ENCODE results near the gene IRX2.

IRX2 gene

DNA sequence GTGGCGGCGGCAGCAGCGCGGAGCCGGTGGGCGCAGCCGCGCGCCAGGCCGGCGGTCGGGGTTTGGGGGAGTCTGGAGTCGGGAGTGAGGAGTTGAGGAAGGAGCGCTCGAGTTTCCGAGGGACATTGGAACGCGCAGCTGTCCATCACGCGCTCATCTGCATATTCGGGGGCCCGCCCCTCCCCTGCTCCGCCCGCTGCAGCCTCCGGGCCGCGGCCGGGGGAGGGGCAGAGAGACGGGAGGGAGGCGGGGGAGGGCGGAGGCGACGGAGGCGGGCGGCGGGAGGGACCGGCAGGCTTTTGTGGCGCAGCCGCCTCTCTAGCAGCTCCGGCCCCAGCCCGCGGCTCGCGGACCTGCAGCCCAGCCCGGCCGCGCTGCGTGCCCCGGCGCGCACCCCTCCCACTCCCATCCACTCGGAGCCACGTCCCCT, at the start of gene IRX2:
Gene IRX2, minus strand, starts transcription at position 86 of the 430 bp plus-strand sequence. CDS start 264 bp downstream, outside the sequence.
- FAIRE-seq: no peak

DNA sequence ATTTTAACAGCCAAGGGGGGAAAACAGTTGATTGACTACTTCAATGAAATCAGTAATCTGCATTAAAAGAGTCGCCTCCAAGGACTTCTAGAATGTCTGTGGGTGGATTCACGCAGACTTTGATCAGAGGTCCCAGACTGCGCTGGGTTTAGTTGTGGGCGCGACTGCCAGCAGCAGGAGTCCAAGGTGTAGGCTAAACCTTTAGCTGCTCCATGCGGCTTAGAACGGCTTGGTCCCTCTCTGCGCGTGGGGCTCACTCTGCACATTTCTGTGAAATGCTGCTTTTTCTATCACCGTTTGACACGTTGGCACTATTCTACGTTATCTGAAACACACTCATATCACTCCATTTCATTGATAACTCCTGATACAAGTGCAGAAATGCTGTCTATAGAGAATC, 48.6 kb upstream of the IRX2 start:
- no peak for FAIRE-seq

DNA sequence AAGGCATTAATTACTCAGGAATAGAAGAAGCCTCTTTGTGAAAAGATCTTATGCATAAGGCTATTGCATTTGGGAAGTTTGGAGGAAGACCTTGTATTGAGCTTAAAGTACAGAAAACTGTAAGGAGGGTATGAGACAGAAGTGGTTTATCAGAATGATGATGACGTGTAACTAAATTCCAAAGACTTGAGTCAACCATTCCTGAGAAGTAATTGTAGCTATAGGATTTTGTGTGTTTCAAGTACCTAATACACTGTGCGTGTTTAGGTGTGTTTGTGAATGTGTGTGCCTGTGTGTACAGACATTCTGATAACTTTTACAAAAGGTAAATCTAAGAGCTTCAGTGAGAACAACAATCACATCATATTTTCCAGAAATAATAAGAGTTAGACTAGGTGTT, 46.5 kb upstream of the IRX2 start:
- no peak for FAIRE-seq

DNA sequence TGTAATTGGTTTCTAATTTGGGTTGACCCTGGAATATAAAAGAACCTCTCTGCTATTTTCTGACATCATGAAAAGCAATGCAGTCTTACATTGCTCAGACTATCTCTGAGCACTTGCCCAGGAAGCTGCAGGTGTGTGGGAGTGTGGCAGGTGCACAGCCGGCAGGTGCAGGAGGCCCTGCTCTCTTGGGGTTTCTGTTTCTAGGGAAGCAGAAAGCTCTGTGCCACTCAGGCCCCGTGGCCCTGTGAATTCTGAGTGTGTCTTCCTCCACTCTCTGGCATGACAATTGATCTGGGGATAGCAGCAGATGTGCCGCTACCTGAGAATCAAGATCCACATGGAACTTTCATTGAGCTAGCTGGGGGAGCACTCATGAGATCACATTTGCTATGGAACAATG, 45.7 kb upstream of the IRX2 start:
- FAIRE-seq: no peak

DNA sequence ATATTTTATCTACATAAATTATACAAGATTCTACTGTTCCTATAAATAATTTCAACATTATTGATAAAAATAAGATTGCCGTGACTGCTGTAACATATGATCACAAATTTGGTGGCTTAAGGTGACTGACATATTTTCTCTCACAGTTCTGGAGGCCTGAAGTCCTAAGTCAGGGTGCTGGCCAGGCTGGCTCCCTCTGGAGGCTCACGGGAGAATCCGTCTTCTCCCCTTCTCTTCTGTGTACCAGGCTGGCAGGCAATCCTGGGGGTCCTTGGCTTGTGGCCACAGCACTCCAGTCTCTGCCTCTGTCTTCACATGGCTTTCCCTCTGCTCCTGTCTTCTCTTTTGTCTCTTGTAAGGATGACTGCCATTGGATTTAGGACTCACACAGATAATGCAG, 31.7 kb upstream of the IRX2 start:
- no peak for FAIRE-seq

DNA sequence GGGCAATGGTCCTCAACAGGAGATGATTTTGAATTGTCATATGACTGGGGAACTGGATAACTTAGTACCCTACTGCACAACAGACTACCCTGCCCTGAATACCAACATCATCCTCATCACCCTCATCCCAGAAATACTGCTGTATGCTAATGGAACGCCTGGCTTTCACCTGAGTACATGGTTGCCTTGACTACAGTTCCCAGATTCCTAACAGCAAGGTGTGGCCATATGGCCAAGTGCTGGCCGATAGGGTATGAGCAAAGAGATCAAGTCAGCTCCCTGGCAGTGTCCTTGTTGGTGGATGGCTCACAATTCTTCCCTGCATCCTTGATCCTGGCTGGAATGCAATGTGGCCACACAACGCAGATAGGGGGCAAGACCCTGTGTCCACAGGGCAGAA, 31.2 kb upstream of the IRX2 start:
- FAIRE-seq: no peak

DNA sequence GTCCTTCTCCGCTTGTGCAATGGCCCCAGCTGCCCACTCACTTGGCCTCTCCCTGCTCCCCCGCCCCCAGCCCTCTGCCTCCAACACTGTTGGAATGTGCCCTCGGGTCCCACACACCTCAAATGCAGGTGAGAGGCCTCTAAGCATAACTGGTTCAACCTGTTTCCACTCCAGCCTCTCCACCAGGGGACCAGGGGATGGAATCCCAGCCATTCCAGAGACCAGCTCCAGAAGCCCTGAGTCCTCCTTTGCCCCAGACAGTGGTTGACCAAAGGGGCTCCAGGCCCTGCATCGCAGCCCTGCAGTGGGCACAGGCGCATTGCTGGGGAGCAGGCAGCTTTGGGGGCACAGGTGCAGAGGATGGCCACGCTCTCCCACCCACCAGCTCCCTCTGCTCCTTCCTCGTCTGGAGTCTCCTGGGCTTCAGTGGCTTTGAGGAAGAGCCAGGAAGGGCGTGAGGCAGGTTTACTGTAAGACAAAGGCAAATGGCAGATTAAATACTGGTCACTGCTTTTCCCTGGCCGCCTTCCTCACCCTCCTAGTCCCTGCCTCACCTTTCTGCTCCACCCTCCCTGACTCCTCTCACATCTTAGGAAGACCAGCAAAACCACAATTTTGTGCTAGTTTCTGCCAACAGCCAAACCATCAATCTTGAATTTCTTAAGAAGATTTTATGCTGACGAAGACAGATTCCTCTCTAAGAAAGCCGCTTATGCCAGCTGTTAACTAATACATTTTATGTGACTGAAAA, 29.1 kb upstream of the IRX2 start:
- no peak for FAIRE-seq

DNA sequence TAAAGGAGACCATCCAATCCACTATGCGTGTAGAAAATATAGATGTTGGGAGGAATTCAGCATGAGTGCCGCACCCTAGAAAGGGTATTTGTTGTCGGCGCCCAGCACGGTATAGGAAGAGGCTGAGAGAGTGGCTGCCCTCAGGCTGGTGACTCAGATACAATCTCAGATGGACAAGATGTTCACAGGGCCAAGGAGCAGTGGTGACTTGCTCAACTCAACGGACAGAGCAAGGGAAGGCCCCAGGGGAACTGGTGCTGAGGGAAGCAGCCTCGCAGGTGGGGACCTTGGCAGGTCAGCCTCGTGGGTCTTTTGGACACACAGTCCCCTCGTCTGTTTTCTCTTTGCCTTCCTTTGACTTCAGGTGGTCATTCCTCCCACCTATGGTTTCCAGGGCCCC, 28.0 kb upstream of the IRX2 start:
- no peak for FAIRE-seq

DNA sequence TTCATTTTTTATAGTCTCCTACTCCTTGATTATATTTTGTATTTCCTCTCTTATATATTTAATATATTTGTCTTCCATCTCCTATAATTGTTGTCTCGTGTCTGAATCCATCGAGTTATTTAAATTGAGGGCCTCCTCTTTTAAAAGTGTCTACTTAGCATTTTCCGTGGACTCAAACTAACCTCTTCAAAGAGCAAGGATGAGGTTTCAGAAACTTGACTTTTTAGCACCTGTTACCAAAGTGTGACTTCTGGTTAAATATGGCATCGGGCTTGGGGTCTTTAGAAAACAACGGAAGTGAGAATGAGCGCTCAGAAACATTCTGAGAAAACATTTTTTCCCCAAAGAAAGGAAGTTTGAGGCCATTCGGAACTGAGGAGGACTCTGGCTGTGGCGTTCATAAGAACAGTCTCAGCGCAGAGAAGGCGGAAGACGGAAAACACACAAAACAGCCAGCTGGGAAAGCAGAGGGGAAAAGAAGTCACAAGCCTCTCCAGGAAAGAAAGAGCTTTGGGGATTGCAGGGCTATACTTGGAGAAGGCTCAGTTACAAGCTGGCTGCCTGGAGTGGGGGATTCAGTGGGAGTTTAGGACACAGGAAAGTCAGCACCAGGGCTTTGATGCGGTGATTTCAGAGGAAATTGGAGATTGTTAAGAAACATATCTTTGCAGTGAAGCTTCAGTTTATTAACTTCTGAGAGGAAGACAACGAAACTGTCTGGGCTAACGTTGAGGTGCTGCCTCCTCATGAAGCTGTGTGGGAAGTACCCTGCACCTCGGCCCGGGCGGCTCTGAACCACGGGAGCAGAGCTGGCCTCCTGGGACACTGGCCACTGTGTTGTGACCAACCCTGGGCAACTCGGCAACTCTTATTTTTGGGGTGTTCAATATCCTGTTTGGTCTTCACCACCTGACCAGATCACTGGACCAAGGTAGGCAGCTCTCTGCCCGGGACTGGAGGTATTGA, 25.1 kb upstream of the IRX2 start:
- no peak for FAIRE-seq

DNA sequence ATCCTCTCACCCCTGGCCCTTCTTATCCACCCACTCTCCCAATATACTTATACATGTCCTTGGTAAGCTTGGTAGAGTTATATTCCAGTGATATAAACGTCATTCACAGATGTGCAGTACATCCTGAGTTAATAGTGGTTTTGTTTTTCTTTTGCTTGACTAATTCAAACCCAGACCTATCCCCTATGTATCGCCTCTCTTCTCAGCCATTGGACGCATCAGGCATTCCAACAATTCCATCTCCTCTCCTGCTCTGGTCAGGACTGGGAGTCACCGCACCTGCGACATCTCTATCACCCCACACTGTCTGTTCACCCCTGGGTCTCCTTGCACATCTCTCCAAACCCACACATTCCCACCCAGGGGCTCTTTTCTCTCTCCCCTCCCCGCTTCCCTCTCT, 21.9 kb upstream of the IRX2 start:
- no peak for FAIRE-seq

DNA sequence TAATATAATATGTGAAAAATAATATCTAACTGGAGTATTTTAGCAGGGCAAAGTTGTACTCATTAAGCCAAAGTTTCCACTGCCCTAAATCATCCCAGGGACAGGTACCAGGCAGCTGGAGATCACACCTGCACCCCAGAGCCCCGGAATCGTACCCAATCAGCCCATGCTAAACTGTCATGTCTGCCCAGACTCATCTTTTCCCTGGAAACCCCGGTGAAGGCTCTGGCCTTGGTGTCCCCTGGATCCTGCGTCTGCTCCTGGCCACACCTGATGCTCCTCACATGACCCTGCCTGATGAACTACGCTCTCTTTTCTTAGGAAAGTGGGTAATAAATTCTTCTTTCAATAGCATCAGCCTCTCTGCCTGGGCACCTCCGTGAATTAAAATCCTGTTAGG, 15.6 kb upstream of the IRX2 start:
- no peak for FAIRE-seq

DNA sequence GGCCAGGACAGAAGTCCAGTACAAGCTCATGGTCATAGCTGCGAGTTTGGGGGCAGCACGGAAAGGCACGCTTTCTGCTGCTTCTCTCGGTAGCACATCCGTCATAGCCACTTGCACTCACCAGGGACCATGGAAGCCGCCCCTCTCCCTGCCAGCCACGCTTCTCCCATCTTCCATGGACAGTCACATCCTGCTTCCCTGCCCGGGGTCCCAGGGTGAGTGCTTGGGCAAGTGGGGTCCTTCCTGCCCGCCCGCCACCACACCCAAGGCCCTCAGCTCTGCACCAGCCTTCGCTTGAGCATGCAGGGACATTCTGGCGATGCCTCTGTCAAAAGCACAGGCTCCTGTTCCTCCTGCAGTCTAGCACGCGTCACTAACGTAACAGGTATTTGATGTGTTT, 13.1 kb upstream of the IRX2 start:
- no peak for FAIRE-seq

DNA sequence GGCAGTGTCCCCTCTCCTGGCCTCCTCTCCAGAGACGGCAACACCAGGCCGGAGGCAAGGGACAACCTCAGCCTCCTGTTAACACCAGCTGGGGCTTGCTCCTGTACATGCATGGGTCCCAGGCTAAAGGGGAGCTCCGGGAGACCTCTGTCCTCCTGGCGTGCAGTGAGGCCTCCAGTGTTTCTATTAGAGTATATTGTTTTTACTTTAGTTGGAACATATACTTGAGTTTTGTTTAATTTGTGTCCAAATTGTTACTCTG, 12.0 kb upstream of the IRX2 start:
- FAIRE-seq: no peak

DNA sequence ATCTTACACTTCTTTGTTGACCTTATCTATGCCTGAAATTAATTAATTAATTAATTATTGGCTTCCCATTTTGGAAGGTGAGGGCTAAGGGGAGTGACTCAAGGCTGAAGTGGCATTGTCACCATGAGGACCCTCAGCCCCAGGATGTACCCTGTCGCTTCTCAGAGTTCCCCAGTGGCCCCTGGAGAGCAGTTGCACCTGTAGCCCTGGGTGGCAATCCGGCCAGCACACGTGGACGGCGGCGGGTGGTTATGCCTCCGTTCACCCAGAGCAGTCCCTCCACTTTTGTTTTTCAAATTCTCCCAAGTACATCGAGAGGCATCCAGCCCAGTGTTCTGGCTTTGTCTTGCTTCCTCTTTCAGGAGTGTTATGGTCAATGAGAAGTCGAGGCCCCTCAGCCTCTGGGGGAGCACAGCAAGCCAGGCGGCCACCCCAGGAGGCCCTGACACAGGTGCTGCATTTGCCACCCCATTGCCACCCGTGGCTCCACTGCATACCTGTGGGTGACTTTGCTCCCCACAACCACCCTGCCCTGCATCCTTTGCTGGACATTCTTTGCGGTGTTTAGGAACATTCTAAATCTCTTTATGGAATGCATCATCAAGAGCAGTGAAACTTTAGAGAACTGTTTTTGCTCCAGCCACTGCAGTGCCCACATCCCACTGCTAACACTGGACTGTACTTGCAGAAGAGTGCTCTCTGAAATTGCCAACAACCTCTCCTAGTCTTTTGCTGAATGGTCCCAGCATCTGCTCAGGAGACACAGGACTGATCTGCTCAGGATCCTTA, 11.5 kb upstream of the IRX2 start:
- no peak for FAIRE-seq

DNA sequence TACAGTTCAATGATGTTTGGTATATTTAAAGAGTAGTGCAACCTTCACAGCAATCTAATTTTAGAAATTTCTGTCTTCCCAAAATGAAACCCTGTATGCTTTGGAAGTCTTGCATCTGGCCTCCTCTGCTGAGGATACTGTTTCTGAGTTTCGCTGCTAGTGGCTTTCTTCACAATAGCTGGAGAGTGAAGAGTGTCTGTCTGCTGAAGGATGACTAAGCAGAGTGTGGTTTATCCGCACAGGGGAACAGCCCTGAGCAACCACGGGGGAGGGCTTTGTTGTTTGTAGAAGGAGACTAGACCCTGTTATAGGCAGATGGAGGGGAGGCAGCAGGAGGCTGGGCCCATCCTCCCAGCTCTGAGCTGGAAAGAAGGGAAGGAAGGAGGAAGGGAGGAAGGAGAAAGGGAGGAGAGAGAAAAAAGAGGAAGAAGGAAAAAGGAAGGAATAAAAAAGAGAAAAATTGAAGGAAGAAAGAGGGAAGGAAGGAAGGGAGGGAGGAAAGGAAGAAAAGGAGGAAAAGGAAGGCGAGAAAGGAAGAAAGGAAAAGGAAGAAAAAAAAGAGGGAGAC, 10.5 kb upstream of the IRX2 start:
- no peak for FAIRE-seq

DNA sequence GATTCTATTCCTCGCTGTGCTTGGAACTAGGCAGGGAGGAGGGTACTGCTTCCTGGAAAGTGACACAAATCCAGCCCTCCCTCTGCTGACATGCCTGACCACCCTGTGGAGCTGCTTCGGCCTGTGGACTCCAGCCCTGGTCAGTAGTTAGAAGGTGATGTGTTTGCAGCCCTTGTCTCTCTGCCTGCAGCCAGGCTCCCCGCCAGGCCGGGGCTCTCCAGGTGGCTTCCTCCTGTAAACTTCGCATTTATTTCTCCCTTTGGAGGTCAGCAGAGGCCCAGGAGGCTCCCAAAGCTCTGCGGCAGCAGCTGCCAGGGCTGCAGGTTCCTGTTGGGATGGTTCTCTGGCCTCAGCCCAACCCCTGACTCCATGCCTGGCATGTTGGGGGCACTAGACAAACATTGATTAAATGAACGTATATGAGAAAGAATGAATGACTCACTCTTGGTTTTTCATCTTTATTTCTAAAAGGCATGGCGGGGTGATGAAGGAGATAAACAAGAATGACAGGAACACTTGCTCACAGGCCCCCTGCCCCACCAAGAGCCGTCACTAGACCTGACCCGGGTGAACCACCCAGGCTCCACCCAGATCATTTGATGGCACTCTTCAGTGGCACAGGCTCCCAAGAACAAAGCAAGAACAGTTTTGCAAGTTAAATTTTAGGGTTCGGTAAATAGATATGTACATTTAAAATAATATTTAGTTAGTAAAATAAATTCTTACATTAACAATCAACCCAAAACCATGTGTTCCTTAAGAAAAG, 8.4 kb upstream of the IRX2 start:
- no peak for FAIRE-seq

DNA sequence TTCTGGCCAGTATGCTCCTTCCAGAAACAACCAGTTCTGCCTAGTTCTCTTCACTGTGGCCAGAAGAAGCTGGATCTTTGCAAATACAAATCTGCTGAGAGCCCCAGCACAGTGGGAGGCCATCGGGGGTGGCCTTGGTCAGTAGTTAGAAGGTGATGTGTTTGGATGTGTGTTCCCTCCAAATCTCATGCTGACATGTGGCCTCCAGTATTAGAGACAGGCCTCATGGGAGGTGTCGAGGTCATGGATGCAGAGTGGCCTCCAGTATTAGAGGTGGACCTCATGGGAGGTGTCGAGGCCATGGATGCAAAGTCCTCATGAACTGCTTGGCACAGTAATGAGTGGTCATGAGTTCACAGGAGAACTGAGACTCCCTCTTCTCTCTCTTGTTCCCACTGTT, 7.6 kb upstream of the IRX2 start:
- no peak for FAIRE-seq

DNA sequence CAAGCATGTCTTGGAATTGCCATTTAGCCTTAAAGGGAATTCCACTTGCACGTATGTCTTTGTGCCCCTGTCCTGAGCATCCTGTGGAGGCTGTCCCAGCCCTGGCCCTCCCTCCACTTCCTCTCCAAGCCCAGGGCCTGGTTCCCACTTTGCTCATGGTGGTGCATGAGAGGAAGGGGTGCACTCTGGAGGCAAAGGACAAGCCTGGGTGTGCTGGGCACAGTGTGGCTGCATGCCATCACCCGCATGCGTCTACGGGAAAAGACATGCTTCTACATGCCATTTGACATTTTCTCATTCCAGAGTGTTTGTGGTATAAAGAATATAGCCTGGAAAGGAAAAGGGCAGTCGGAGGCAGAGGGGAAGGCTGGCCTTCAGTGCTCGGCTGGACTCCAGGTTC, 7.2 kb upstream of the IRX2 start:
- no peak for FAIRE-seq

DNA sequence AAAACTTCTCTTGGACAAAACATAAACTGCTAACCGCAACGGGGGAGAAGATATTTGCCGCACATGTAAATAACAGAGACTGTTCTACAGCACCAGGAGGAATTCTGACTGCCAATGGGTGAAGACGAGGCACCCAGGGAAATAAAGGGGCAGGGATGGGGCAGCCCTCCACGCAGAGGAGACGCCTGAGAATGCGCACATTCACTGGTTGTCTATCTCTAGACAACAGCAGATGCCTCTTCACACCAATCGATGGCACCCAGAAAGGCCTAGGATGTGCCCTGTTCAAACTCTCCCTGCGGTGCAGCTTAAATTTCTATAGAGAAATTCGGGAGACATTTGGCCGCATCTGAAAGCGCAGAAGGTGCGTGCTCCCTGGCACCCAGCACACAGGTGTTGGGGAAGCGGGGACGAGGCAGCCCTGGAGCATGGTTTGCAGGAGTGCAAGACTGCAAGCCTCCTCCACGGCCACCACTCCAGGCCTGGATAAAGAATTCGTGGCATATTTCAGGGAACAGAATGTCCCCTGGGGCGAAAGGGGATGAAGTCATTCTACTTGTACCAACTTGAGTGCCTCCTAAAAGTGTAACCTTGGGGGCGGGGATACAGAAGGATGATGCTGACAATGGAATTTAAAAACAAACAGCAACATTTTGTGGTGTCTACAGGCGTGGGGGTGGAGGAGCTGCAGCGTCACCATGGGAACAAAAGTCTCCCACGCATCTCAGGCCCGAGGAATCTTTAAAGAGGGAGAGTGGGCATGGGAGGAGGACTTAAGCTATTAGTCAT, 6.3 kb upstream of the IRX2 start:
- no peak for FAIRE-seq

DNA sequence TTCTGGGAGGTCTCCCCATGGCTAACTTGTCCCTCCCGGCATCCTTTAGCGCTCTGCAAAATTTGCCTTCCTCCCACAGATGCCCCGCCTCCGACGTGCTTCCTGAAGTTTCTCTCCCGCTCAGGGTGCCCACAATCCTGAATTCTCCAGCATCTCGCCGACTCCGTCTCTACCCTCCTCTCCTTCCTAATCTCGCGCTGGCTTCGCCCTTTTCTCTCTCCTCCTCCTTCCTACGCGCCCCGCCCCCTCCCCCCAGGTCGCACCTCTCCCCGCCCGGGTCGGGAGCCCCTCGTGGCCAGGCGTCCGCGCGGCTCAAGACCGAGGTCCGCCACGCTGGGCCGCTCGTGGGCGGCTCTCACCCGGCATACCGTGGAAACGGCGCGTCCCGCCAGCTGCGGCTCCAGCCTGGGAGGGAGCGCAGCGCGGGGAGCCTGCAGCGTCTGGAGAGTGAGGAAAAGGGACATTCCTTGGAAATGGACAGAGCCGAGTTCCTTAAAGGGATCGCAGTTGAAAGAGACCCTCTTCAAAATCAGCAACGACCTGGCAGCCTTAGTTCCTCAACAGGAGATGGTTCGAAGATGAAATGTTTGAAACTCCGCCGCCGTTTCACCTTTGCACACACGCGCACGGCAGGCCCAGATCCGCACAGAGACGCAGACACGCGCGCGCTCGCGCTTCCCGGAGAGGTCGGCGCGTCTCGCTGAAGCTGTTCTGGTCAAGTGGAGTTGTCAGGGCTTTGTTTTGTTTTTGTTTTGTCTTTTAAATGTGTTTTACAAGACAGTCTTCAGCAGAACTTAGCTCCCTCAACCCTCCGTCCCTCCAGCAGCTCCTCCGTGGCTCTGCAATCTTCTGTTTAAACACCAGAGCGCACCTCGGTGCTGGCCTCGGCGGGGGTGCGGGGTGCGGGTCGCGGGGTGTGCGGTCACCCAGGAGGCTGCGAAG, 5.0 kb upstream of the IRX2 start:
- FAIRE-seq: no peak

Data from TTC549 (cell line).